WTC11 (cell line): ENCODE results near the gene FAM174B. TPM values are rescaled to one million over a fixed set of nuclear protein-coding genes. Genes with fewer than 3 reads are reported as not detected.

Experiments used
- ATAC-seq: fragments of 200-7000 bp; cut with Tn5 transposase; 2 replicates; pipeline ENCODE4 v1.10.0; 2021; ENCODE audit warnings: mild to moderate bottlenecking, moderate library complexity
- CTCF ChIA-PET: fragments of 300-600 bp; sonication (Branson Sonifier 250); formaldehyde crosslinking; loops from one replicate; lab custom pipeline; 2021; ENCODE audit warnings: antibody characterized with exemption; lab: Charles Lee
- POLR2A ChIA-PET: fragments of 350-600 bp; sonication (Branson Sonifier 250); formaldehyde crosslinking; loops from one replicate; lab custom pipeline; 2021; ENCODE audit warnings: antibody characterized with exemption; lab: Charles Lee
- DNase-seq: peaks from one replicate; pipeline ENCODE4 v3.0.0; 2021; ENCODE audit warnings: low spot score
- H3K27ac Mint-ChIP-seq: 2 replicates; pipeline ENCODE4 v1.8.0; 2021; ENCODE audit warnings: mixed read lengths
- H3K27me3 Mint-ChIP-seq: 2 replicates; pipeline ENCODE4 v1.8.0; 2021; ENCODE audit warnings: low read depth, mild to moderate bottlenecking, moderate library complexity, mixed read lengths
- H3K36me3 Mint-ChIP-seq: 2 replicates; pipeline ENCODE4 v1.8.0; 2021; ENCODE audit warnings: mixed read lengths
- H3K4me1 Mint-ChIP-seq: 2 replicates; pipeline ENCODE4 v1.8.0; 2022; ENCODE audit warnings: mixed read lengths
- H3K4me3 Mint-ChIP-seq: 2 replicates; pipeline ENCODE4 v1.8.0; 2021; ENCODE audit warnings: mild to moderate bottlenecking, moderate library complexity, mixed read lengths
- H3K9me3 Mint-ChIP-seq: 2 replicates; pipeline ENCODE4 v1.8.0; 2021; ENCODE audit warnings: mixed read lengths
- CREM ChIP-seq: sonication (generic); formaldehyde crosslinking; IDR thresholded peaks from 2 replicates; pipeline ENCODE4 v1.8.1; 2022; ENCODE audit warnings: mild to moderate bottlenecking, missing genetic modification reagents, moderate library complexity
- JAZF1 ChIP-seq: fragments of 250-450 bp; sonication (Bioruptor Pico); IDR thresholded peaks from 2 replicates; pipeline ENCODE4 v1.9.0; 2021; ENCODE audit warnings: moderate library complexity, mild to moderate bottlenecking, inconsistent platforms
- NFYB ChIP-seq: sonication (generic); formaldehyde crosslinking; conservative IDR thresholded peaks from 2 replicates; pipeline ENCODE4 v1.8.0; 2022; ENCODE audit warnings: low read depth, missing genetic modification reagents
- NR1H2 ChIP-seq: sonication (generic); formaldehyde crosslinking; IDR thresholded peaks from 2 replicates; pipeline ENCODE4 v1.9.0; 2021; ENCODE audit warnings: mild to moderate bottlenecking, moderate library complexity, missing genetic modification reagents
- OVOL2 ChIP-seq: fragments of 250-450 bp; sonication (Bioruptor Pico); IDR thresholded peaks from 2 replicates; pipeline ENCODE4 v1.9.0; 2021; ENCODE audit warnings: mild to moderate bottlenecking, borderline replicate concordance
- ZBTB21 ChIP-seq: sonication (generic); formaldehyde crosslinking; IDR thresholded peaks from 2 replicates; pipeline ENCODE4 v1.8.1; 2023; ENCODE audit warnings: mild to moderate bottlenecking, missing genetic modification reagents, borderline replicate concordance
- ZNF281 ChIP-seq: sonication (generic); formaldehyde crosslinking; IDR thresholded peaks from 2 replicates; pipeline ENCODE4 v1.8.0; 2023; ENCODE audit warnings: mild to moderate bottlenecking, missing genetic modification reagents
- ZNF416 ChIP-seq: fragments of 250-450 bp; sonication (Bioruptor Pico); IDR thresholded peaks from 2 replicates; pipeline ENCODE4 v1.9.0; 2021; ENCODE audit warnings: mild to moderate bottlenecking, inconsistent platforms
- ZNF423 ChIP-seq: fragments of 250-450 bp; sonication (Bioruptor Pico); IDR thresholded peaks from 2 replicates; pipeline ENCODE4 v2.1.2; 2022; ENCODE audit warnings: mild to moderate bottlenecking, moderate library complexity
- ZNF532 ChIP-seq: fragments of 250-450 bp; sonication (Bioruptor Pico); IDR thresholded peaks from 2 replicates; pipeline ENCODE4 v1.9.0; 2021; ENCODE audit warnings: mild to moderate bottlenecking, borderline replicate concordance
- total RNA-seq: library from RNA; stranded (reverse); gene quantifications from 3 replicates; pipeline ENCODE4 v1.2.3, GENCODE V29; 2021
- TF ChIP-seq, protein P1 (sequence below): sonication (generic); formaldehyde crosslinking; conservative IDR thresholded peaks from 2 replicates; pipeline ENCODE4 v1.8.1; 2023; ENCODE audit warnings: mild to moderate bottlenecking, low read depth, missing genetic modification reagents, moderate library complexity
- TF ChIP-seq, protein P2 (sequence below): sonication (generic); formaldehyde crosslinking; IDR thresholded peaks from 2 replicates; pipeline ENCODE4 v1.8.1; 2023; ENCODE audit warnings: mild to moderate bottlenecking, missing genetic modification reagents, moderate library complexity
- TF ChIP-seq, protein P3 (sequence below): fragments of 250-450 bp; sonication (Bioruptor Pico); IDR thresholded peaks from 2 replicates; pipeline ENCODE4 v1.9.0; 2021; ENCODE audit warnings: mild to moderate bottlenecking

Gene FAM174B
- total RNA-seq, 1 experiment from 2014 or later: 22.1 TPM

GRCh38 chr15:92603743-92604470, 51.7 kb downstream of the FAM174B start:
- Mint-ChIP-seq H3K27ac (no peak overlapping the region), H3K9me3 (peaks cover 40% of the 10 kb centered on the region), H3K27me3 (peaks cover 4% of the 10 kb centered on the region; the same call in 1 of the 2 replicates), H3K36me3 (peaks cover 18% of the 10 kb centered on the region), H3K4me1 (peaks cover 4% of the 10 kb centered on the region; the same call in 1 of the 2 replicates), H3K4me3 (no peak overlapping the region)
- DNase-seq (no peak), ATAC-seq (no peak)
- POLR2A ChIA-PET: no interaction called here
- no peak for TF ChIP-seq OVOL2
- TF ChIP-seq, protein P1, sequence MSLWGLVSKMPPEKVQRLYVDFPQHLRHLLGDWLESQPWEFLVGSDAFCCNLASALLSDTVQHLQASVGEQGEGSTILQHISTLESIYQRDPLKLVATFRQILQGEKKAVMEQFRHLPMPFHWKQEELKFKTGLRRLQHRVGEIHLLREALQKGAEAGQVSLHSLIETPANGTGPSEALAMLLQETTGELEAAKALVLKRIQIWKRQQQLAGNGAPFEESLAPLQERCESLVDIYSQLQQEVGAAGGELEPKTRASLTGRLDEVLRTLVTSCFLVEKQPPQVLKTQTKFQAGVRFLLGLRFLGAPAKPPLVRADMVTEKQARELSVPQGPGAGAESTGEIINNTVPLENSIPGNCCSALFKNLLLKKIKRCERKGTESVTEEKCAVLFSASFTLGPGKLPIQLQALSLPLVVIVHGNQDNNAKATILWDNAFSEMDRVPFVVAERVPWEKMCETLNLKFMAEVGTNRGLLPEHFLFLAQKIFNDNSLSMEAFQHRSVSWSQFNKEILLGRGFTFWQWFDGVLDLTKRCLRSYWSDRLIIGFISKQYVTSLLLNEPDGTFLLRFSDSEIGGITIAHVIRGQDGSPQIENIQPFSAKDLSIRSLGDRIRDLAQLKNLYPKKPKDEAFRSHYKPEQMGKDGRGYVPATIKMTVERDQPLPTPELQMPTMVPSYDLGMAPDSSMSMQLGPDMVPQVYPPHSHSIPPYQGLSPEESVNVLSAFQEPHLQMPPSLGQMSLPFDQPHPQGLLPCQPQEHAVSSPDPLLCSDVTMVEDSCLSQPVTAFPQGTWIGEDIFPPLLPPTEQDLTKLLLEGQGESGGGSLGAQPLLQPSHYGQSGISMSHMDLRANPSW (CRISPR knock-in tag): no peak
- no peak for TF ChIP-seq ZBTB21 (CRISPR knock-in tag)
- no peak for TF ChIP-seq NFYB (CRISPR knock-in tag)
- TF ChIP-seq JAZF1 (CRISPR knock-in tag): no peak
- TF ChIP-seq ZNF532 (CRISPR knock-in tag): no peak
- TF ChIP-seq CREM (CRISPR knock-in tag): no peak
- TF ChIP-seq, protein P2, sequence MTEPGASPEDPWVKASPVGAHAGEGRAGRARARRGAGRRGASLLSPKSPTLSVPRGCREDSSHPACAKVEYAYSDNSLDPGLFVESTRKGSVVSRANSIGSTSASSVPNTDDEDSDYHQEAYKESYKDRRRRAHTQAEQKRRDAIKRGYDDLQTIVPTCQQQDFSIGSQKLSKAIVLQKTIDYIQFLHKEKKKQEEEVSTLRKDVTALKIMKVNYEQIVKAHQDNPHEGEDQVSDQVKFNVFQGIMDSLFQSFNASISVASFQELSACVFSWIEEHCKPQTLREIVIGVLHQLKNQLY: no peak
- TF ChIP-seq ZNF423 (CRISPR knock-in tag): no peak
- TF ChIP-seq ZNF416 (CRISPR knock-in tag): no peak
- TF ChIP-seq ZNF281 (CRISPR knock-in tag): no peak
- CTCF ChIA-PET: interaction anchor here (1.1 kb wide), 1 partner anchor 8 kb away, joined by 3 read pairs; no protein-coding TSS in a partner anchor

- no peak overlapping the region for H3K4me3 Mint-ChIP-seq
- H3K4me1 Mint-ChIP-seq: peaks cover 4% of the 10 kb centered on the region; the same call in 1 of the 2 replicates
- TF ChIP-seq NR1H2: no peak
- TF ChIP-seq, protein P3, sequence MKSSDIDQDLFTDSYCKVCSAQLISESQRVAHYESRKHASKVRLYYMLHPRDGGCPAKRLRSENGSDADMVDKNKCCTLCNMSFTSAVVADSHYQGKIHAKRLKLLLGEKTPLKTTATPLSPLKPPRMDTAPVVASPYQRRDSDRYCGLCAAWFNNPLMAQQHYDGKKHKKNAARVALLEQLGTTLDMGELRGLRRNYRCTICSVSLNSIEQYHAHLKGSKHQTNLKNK (CRISPR knock-in tag): no peak
- TF ChIP-seq, protein P1 (CRISPR knock-in tag): no peak
- TF ChIP-seq, all 79 proteins: peak for 0
- ChIA-PET CTCF (interaction anchor here (1.1 to 1.5 kb wide), 2 partner anchors 9 to 111 kb away, joined by 3 read pairs; no protein-coding TSS in a partner anchor), POLR2A (no interaction called here)
- H3K27me3 Mint-ChIP-seq: peaks cover 4% of the 10 kb centered on the region; the same call in 1 of the 2 replicates
- peaks cover 18% of the 10 kb centered on the region for H3K36me3 Mint-ChIP-seq
- no peak overlapping the region for H3K27ac Mint-ChIP-seq
- ATAC-seq: no peak
- H3K9me3 Mint-ChIP-seq: peaks cover 37% of the 10 kb centered on the region
- no peak for DNase-seq
Measured at GRCh38 chr15:92603278-92603677, 52.3 kb downstream of the FAM174B start.
